Fibroblast of pulmonary artery (primary cell): ENCODE measurements around the gene GNAL.

Experiments used
- DNase-seq: peaks from one replicate; pipeline ENCODE4 v3.0.0-alpha.2; 2010; ENCODE audit warnings: low read depth
- H3K4me3 ChIP-seq: replicated peaks from 2 replicates; pipeline ENCODE4 v1.5.1; 2011; ENCODE audit warnings: low read depth, mild to moderate bottlenecking, control low read depth, low read length, moderate library complexity
- TF ChIP-seq, protein P1 (sequence below): IDR thresholded peaks from 2 replicates; pipeline ENCODE4 v1.5.1; 2011; ENCODE audit warnings: mild to moderate bottlenecking, control low read depth, low read length, inconsistent platforms; ENCODE audit errors: missing control alignments

GNAL gene

DNA sequence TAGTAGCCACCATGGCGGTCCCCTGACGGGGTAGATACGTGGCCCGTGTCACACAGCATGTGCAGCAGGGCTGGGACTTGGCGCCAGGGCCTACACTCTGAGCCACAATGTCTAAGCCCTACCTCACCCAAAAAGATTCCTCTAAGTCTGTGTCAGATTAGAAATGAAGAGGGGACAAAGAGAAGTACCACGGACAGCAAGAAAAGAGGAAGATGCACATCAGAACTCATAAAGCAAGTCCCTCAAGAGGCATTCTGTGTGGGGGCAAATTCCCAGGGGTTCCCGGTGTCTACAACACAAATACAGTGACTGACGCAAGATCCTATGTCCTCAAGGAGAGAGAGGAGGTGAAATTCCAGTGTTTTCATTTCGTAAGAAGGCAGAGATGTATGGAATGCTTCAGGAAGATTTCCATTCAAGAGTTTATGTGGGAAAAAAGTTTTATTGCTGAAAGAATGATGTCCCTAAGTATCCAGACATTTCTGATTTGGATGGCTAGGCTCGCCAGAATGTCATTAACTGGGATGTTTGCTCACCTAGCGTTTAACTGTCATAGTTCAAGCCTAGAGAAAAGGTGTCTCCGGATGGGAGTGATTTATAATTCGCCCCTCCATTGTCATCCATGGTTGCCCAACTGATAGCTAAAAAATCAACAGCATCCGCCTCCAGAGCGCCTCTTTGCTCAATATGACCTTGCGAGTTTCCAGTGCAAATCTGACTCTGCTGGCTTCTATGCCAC lies 86.5 kb downstream of the GNAL start:
- DNase-seq, result no peak
- no peak overlapping the region for H3K4me3 ChIP-seq
- TF ChIP-seq, protein P1, sequence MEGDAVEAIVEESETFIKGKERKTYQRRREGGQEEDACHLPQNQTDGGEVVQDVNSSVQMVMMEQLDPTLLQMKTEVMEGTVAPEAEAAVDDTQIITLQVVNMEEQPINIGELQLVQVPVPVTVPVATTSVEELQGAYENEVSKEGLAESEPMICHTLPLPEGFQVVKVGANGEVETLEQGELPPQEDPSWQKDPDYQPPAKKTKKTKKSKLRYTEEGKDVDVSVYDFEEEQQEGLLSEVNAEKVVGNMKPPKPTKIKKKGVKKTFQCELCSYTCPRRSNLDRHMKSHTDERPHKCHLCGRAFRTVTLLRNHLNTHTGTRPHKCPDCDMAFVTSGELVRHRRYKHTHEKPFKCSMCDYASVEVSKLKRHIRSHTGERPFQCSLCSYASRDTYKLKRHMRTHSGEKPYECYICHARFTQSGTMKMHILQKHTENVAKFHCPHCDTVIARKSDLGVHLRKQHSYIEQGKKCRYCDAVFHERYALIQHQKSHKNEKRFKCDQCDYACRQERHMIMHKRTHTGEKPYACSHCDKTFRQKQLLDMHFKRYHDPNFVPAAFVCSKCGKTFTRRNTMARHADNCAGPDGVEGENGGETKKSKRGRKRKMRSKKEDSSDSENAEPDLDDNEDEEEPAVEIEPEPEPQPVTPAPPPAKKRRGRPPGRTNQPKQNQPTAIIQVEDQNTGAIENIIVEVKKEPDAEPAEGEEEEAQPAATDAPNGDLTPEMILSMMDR, result no peak

DNA sequence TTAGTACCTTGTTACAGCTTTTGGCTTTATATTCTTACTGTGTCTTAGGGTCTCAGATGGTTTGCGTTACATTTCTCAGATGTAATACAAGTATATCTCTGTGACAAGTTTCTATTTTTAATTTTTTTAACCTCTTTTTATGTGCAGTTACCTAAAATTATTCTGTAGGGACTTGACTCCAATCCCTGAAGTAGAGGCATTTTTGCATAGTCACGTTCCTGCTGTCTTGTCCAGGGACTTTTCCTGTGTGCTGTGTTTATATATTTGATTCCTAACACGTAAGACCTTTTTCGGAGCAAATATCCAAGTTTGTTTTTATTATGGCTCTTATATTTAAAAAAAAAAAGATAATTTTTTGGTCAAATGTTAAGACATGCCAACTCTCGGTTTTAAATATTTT lies 91.0 kb downstream of the GNAL start:
- DNase-seq, result no peak
- TF ChIP-seq, protein P1, result no peak
- H3K4me3 ChIP-seq, result no peak overlapping the region

DNA sequence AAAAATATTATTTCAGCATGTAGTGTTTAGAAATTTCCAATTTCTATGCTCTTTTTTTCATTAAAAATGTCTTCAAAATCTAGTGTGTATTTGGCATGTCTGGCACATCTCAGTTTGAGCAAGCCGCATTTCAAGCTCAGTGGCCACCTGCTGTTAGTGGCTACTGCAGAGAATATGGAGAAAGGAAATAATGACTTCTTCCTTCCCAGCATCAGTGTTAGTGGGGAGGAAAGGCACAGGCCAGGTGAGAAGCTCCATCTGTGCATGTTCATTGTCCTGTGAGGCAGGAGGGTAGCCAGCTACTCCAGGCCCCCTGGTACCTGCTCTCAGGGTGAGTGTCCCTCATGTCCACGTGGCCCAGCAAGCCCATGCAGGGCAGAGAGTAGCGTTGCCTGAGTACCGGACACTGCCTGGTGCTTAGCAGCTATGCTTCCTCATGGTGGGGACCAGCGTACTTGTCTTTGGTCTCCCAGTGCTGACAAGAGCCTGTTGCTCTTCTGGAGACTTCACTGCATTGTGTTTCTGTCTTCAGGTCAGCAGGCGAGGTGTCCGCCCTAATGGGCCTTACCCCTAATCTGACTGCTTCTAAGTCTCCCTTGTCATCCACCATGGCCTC lies 94.8 kb downstream of the GNAL start:
- no peak for DNase-seq
- no peak overlapping the region for H3K4me3 ChIP-seq
- TF ChIP-seq, protein P1, result no peak

DNA sequence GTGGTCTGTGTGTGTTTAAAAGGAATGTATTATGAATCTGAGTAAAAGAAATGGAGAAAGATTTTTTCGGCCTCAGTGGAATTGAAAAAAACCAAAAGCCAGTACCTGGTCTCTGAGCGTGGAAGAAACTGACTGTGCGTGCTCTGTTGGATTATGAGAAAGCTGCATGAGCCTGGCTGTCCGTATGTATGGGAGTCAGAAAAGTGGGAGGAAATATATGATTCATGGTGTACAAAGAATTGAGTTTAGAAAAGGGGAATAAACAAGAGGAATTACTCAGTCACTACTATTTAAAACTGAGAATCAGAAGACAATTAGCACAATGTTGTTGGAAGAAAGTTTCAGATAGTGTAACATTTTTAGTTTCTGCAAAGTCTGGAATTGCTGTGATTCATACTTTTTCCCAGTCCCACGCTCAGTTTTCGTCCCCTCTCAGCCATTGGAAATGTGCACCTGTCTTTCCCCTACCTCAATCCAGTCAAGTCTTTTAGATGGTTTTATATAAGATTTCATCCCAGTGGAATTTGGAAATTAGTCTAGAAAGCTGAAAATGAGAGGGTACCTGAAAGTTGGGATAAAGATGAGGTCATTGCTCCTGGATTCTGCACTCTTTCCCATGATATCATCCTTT lies 95.7 kb downstream of the GNAL start:
- TF ChIP-seq, protein P1, result no peak
- no peak overlapping the region for H3K4me3 ChIP-seq
- no peak for DNase-seq

DNA sequence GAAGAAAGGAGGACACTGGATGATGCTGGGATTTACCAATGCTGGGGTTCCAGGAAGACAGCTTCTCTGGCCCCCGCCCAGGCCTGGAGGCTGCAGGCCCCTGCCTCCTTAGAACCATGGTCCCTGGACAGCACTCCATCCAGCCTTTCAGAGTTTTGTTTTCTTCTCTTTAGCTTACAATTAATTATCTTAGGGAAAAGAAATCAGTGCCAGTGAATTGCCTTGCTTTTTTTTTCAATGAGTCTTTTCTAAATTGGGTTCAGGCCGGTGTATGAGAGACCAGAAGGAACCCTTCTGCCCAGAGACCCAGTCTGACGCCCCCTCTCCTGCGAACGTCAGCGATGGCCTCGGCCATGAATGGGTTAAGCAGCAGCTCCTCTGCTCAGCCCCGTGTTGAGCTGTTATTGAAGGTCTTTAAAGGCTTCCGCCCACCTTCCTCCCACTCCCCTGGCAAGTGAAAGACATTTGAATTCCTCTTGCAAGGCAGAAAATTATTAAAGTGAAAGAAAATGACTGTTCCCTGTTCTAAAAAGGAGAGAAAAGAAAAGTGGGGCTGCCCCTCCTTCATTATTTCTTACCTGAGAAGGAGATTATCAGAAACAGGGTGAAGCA lies 96.5 kb downstream of the GNAL start:
- H3K4me3 ChIP-seq, result no peak overlapping the region
- TF ChIP-seq, protein P1, result no peak
- no peak for DNase-seq

DNA sequence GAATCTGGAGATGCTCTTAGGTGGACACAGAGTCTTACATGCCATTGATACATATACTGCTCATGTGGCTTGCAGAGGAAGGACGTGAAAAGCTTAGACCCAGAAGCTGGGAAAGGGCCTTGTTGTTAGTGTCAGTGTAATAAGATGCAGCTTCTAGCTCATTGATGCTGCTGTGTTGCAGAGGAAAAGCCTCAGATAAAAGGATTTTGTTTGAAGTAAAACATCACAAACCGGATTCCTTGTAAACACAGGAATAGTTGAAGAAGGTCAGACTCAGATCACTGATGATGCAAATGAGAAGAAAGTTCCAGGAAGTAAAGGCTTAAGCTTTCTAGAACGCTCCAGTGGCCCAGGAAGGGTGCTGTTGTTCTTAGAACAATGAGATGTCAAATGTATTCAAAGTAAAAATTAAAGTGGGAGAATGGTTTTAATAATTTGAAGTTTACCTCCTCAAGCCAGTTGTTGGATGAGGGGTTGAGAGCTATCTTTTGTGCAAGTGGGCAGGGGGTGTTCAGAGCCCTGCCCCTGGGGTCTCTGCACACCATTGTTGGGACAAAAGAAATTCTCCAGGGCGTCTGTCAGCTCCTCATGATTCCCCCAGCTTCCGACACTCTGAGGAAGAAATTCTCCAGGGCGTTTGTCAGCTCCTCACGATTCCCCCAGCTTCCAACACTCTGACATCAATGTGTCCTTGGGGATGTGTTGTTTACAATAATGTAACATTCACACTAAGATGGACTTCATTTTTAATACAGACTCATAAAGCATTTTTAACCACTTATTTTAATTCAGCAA lies 100.8 kb downstream of the GNAL start:
- TF ChIP-seq, protein P1, result no peak
- DNase-seq, result no peak
- H3K4me3 ChIP-seq, result no peak overlapping the region
